ENCODE measurements around the gene ARFRP1.
A peak's percentile ranks its signal among the peaks of the same experiment; 100 is the strongest.

GRCh38 chr20:63698739-63699465 lies 8.9 kb downstream of the ARFRP1 start:
- TF ChIP-seq POLR2A (IDR thresholded peaks at IDR 0.05; ENCODE audit: low read depth, low read length) (peak; percentile 43), TAF1 (IDR thresholded peaks at IDR 0.05; ENCODE audit: borderline replicate concordance, low read depth, low read length) (no peak)

Data from GM12892 (cell line).